HG03575 (cell line): ENCODE results near the gene HTATIP2.

Experiments used
- ATAC-seq: cut with Tn5 transposase; IDR thresholded peaks from one replicate; pipeline ENCODE4 v1.9.1; 2021; ENCODE audit not compliant: unreplicated experiment, insufficient number of reproducible peaks, low FRiP score; ENCODE audit errors: extremely low read depth

HTATIP2 gene

DNA sequence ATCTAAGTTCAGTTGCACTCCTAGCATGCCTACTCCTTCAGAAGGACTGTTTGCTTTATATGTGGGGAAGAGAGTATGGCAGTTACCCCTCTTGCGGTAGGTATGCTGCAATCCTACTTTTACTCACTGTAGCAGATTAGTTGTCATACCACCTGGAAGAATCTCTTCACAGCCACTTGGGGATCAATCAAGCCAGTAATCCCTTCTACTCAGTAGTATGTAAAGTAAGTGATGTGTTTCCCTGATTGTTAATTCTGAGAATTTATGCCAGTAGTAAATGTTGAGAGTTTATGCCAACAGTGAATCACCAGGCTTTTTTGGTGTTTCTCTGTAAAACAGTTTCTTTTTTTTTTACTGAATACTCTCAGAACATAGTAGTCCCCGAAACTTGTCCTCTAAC lies 58.4 kb downstream of the HTATIP2 start:
- no peak for ATAC-seq

DNA sequence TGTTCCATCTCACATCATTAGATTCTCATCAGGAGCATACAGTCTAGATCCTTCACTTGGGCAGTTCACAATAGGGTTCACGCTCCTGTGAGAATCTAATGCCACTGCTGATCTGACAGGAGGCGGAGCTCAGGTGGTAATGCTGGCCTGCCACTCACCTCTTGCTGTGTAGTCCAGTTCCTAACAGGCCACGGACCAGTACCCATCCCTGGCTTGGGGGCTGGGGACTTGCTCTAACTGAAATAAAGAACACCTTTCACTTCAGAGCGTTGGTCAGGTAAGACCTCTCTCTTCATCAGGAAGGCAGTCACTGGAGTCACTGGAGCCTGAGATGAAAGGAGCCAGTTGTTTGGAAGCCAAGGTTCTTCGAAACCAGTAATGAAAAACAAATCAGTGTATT lies 65.7 kb downstream of the HTATIP2 start:
- no peak for ATAC-seq
